Fibroblast of mammary gland (primary cell): ENCODE results near the gene PRKG2.

Experiments used
- DNase-seq: peaks from one replicate; pipeline ENCODE4 v3.0.0-alpha.2; 2010; ENCODE audit warnings: low read depth
- H3K4me3 ChIP-seq: 2 replicates; pipeline ENCODE4 v1.5.1; 2011; ENCODE audit warnings: low read depth, mild to moderate bottlenecking, low read length, moderate library complexity; ENCODE audit not compliant: control insufficient read depth
- TF ChIP-seq, protein P1 (sequence below): conservative IDR thresholded peaks from 2 replicates; pipeline ENCODE4 v1.5.1; 2011; ENCODE audit warnings: low read depth, low read length, inconsistent platforms; ENCODE audit not compliant: control insufficient read depth, insufficient read depth

The PRKG2 gene

DNA sequence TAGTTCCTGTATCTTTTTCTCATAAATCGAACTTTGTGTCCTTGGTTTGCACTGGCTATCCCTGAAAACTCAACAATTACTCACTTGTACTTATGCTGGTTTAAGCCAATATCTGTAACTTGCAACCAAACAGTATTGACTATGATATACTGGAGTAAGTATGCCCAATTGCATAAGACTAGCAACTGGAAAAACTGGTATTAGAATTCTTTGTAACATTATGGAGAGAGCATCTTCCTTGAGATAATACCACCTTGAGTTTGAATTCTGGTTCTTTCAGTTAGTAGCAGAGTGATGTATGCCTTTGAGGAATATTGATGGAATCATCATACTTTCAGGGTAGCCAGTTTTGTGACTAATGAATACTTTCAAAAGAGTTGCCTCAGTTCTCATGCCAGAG lies 156.4 kb downstream of the PRKG2 start:
- no peak for DNase-seq
- TF ChIP-seq, protein P1, sequence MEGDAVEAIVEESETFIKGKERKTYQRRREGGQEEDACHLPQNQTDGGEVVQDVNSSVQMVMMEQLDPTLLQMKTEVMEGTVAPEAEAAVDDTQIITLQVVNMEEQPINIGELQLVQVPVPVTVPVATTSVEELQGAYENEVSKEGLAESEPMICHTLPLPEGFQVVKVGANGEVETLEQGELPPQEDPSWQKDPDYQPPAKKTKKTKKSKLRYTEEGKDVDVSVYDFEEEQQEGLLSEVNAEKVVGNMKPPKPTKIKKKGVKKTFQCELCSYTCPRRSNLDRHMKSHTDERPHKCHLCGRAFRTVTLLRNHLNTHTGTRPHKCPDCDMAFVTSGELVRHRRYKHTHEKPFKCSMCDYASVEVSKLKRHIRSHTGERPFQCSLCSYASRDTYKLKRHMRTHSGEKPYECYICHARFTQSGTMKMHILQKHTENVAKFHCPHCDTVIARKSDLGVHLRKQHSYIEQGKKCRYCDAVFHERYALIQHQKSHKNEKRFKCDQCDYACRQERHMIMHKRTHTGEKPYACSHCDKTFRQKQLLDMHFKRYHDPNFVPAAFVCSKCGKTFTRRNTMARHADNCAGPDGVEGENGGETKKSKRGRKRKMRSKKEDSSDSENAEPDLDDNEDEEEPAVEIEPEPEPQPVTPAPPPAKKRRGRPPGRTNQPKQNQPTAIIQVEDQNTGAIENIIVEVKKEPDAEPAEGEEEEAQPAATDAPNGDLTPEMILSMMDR: no peak
- no peak overlapping the region for H3K4me3 ChIP-seq

DNA sequence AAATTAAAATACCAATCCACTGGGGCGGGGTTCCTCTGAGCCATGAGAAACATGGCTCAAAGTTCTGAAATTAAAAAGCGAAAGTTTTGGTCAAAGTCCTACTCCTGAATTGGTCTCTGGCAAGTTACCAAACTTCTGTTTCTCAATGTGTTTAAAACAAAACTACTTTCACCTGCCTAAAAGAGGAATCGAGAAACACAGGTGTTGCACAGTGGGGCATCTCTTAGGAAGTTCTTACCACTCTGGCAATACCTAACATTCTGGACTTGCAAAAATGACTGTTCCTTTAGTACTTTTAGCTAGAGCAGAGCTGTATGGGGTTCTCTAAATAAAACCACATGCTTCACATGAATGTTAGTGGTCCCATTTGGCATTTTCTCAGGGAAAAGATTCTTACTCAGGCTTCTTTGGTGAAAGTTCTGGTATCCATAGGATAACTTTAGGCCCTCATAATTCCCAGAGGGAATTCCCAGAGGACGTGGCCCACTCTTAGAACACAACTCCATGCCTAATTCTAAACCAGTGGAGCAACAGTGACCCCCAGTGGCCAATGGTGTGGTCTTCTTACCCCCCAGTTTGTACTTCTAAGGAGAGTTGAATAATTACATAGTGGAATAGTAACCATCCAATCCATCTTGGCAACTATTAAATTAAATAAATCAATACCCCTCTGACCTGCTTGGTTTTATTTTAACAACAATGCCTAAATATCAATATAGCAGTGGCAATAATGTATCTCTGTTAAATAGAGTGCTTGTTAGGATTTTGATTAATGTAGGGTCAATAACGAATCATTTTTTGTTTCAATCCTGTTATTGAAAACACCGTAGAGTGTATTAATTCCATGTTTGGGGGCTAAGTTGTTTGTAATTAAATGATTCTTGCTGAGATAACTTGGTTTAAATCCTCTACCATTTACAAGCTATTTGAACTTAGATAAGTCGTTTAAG lies 162.6 kb downstream of the PRKG2 start:
- TF ChIP-seq, protein P1: peak; percentile 81
- peak; percentile 71 for DNase-seq
- H3K4me3 ChIP-seq: no peak overlapping the region

DNA sequence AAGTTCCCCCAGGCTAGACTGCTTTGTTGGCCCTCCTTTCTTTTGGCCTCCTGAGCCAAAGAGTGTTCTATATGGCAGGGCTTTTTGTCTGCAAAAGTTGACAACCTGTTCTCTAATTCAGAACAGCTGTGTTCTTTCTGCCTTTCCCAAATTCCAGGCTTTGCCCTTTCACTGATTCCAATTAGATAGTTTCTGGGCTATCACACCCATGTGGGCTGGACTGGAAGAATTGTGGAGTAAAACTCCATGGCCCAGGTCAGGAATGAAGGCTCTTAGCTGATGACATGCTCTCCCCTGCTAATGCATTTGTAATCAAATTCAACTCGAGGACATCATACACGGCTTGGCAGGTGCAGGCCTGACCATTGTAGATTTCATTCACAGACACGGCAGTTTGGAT lies 165.1 kb downstream of the PRKG2 start:
- TF ChIP-seq, protein P1: no peak
- no peak for DNase-seq
- H3K4me3 ChIP-seq: no peak overlapping the region

DNA sequence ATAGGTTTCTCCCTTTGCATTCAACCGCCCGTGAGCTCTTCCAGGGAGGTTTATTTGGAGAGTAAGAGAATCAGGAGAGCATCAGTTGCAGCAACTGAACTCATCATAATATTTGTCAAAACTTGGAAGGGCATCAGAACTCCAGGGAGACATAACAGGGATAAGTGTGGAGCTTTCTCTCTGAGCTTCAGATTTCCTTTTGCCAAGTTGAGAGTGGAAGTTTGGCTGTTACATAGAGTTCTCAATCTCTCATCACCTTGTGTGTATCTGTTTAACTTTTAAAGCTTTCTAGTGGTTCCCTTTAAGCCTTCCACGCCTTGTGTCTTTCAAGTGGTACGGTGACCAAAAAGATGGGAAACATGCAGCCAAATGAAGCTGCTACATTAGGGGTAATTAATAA lies 165.7 kb downstream of the PRKG2 start:
- no peak for DNase-seq
- TF ChIP-seq, protein P1: no peak
- H3K4me3 ChIP-seq: no peak overlapping the region

DNA sequence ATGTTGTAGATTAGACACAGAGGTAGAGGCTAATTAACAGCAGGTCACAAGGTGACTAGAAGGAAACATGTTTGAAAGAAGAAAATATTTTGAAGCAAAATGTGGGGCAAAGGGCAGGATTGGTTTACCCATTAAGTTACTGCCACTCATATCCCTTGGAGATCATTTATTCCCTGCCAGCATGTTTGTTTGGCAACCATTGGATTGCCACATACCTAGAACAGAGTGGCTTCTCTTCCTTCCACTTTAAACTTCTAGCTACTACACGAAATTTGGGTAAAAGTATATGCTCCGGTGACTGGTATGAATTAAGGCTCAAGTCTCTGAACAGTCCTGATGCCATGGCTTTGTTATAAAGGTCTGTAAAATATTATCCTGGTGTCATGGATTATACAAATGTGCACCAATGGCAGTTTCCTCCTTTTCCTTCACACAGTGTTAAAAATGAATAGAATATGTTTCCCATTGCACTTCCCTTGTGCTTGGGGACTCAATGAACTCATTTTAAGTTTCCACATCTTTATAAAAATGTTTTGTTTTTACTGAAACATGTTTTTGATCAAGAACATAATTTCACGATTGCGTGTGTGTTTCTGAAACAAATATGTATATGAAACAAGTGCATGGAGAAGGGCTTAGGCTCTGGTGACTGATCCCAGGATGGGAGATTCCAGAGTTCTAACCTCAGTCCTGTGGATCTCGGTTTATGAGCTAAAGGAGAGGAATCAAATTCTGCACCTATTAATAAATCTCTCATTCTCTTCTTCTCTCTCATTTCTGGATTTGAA lies 172.2 kb downstream of the PRKG2 start:
- TF ChIP-seq, protein P1: no peak
- DNase-seq: no peak
- no peak overlapping the region for H3K4me3 ChIP-seq

DNA sequence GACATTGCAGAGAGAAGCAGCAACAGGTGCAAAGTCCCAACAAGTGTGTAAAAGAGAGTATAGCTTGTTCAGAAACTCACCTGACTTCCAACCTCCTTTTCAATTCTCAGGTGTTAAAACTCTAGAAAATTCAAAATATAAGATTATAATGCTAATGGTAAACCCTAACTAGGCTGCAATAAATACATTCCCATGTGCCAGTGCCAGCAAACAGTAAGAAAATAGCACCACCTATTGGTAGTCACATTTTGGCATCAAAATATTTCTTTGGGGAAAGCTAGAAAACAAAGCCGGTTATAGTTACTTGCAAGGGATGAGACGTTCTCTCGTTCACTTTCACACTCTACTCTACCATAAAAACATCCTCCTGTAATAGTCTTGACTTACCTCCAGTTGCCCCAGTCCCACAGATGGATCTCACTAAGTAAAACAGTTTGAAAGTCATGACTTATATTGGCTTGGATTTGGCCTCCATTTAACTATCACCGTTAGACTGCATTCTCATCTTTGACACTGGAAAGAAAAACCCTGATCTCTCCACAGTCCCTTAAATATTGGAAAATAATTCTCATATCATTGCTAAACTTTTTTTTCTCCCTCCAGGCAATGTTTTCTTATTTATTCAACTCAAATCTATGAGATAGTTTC lies 174.9 kb downstream of the PRKG2 start:
- TF ChIP-seq, protein P1: peak; percentile 77
- peak; percentile 39 for DNase-seq
- no peak overlapping the region for H3K4me3 ChIP-seq
